Activated CD8-positive, alpha-beta memory T cell treated with anti-CD3 and anti-CD28 coated beads, Interleukin-2, amount 10 ng/mL, durations not matched to agents 7 days and 5 days (primary cell): ENCODE results near the gene RABAC1. TPM values are rescaled to one million over a fixed set of nuclear protein-coding genes. Genes with fewer than 3 reads are reported as not detected.
A peak's percentile ranks its signal among the peaks of the same experiment; 100 is the strongest.
"Not testable (repeated sequence)": the region's sequence is repeated elsewhere in the genome, so short reads cannot be mapped to it uniquely, and the experiment has no call there.

Experiments
- ATAC-seq: fragments of 150-1000 bp; cut with Tn5 transposase; one replicate; pipeline ENCODE4 v1.10.0; 2021; ENCODE audit warnings: moderate library complexity
- CTCF ChIA-PET: fragments of 350-600 bp; sonication (Branson Sonifier 250); formaldehyde crosslinking; loops from one replicate; lab custom pipeline; 2021; ENCODE audit warnings: antibody characterized with exemption; lab: Charles Lee
- DNase-seq: peaks from one replicate; pipeline ENCODE4 v3.0.0-alpha.2; 2020
- H3K27ac Mint-ChIP-seq: one replicate; pipeline ENCODE4 v1.8.0; 2021; ENCODE audit warnings: mild to moderate bottlenecking, mixed read lengths
- H3K27me3 Mint-ChIP-seq: one replicate; pipeline ENCODE4 v1.8.0; 2021; ENCODE audit warnings: mixed read lengths
- H3K36me3 Mint-ChIP-seq: one replicate; pipeline ENCODE4 v1.8.0; 2021; ENCODE audit warnings: mild to moderate bottlenecking, mixed read lengths
- H3K4me1 Mint-ChIP-seq: one replicate; pipeline ENCODE4 v1.8.0; 2021; ENCODE audit warnings: mixed read lengths
- H3K4me3 Mint-ChIP-seq: one replicate; pipeline ENCODE4 v1.8.0; 2021; ENCODE audit warnings: mild to moderate bottlenecking, moderate library complexity, mixed read lengths
- H3K9me3 Mint-ChIP-seq: one replicate; pipeline ENCODE4 v1.8.0; 2022; ENCODE audit warnings: low read depth, mixed read lengths
- total RNA-seq, 2 experiments: library from RNA; stranded (reverse); gene quantifications; one replicate each; pipeline ENCODE4 v1.2.3, GENCODE V29; 2021

Gene RABAC1
- total RNA-seq, 2 experiments from 2014 or later = 81.3 to 93.9 TPM

- peaks cover 7% of the 10 kb centered on the region for H3K4me1 Mint-ChIP-seq
- no peaks in the 10 kb centered on the region for H3K9me3 Mint-ChIP-seq
- H3K27me3 Mint-ChIP-seq = peaks cover 13% of the 10 kb centered on the region
- ATAC-seq (no peak), DNase-seq (no peak)
- H3K4me3 Mint-ChIP-seq = no peak overlapping the region
- H3K36me3 Mint-ChIP-seq = no peaks in the 10 kb centered on the region
- H3K27ac Mint-ChIP-seq = no peak overlapping the region
- CTCF ChIA-PET = interaction anchor here (0.8 kb wide), 1 partner anchor 10 kb away, joined by 3 read pairs; no protein-coding TSS in a partner anchor
These were observed 39.0 kb downstream of the RABAC1 start for GRCh38 chr19:41919948-41920712.

- H3K4me3 Mint-ChIP-seq = no peak overlapping the region
- CTCF ChIA-PET = interaction anchor here (0.8 kb wide), 1 partner anchor 11 kb away, joined by 3 read pairs; no protein-coding TSS in a partner anchor
- peaks cover 20% of the 10 kb centered on the region for H3K27me3 Mint-ChIP-seq
- H3K9me3 Mint-ChIP-seq = no peaks in the 10 kb centered on the region
- H3K36me3 Mint-ChIP-seq = no peaks in the 10 kb centered on the region
- H3K27ac Mint-ChIP-seq = no peak overlapping the region
- DNase-seq (no peak), ATAC-seq (no peak)
- H3K4me1 Mint-ChIP-seq = peaks cover 7% of the 10 kb centered on the region
These were observed 40.4 kb downstream of the RABAC1 start for GRCh38 chr19:41918653-41919244.

- H3K9me3 Mint-ChIP-seq = no peaks in the 10 kb centered on the region
- CTCF ChIA-PET = no interaction called here
- no peak overlapping the region for H3K27ac Mint-ChIP-seq
- H3K27me3 Mint-ChIP-seq = peaks cover 20% of the 10 kb centered on the region
- no peak overlapping the region for H3K4me3 Mint-ChIP-seq
- no peaks in the 10 kb centered on the region for H3K36me3 Mint-ChIP-seq
- ATAC-seq (no peak), DNase-seq (no peak)
- peaks cover 3% of the 10 kb centered on the region for H3K4me1 Mint-ChIP-seq
These were observed 41.0 kb downstream of the RABAC1 start for GRCh38 chr19:41918095-41918494.

GRCh38 chr19:41917676-41918075, 41.4 kb downstream of the RABAC1 start:
- no peaks in the 10 kb centered on the region for H3K9me3 Mint-ChIP-seq
- H3K27ac Mint-ChIP-seq = no peak overlapping the region
- CTCF ChIA-PET = no interaction called here
- H3K4me3 Mint-ChIP-seq = no peak overlapping the region
- no peak for ATAC-seq
- peaks cover 23% of the 10 kb centered on the region for H3K27me3 Mint-ChIP-seq
- peaks cover 3% of the 10 kb centered on the region for H3K4me1 Mint-ChIP-seq
- no peaks in the 10 kb centered on the region for H3K36me3 Mint-ChIP-seq
- DNase-seq = no peak

- Mint-ChIP-seq H3K36me3 (no peaks in the 10 kb centered on the region), H3K4me1 (peaks cover 4% of the 10 kb centered on the region), H3K27ac (no peak overlapping the region), H3K4me3 (no peak overlapping the region), H3K9me3 (no peaks in the 10 kb centered on the region), H3K27me3 (peaks cover 27% of the 10 kb centered on the region)
- DNase-seq = no peak
- no peak for ATAC-seq
- CTCF ChIA-PET = no interaction called here
These were observed 43.2 kb downstream of the RABAC1 start for GRCh38 chr19:41915776-41916414.

GRCh38 chr19:41915021-41915775, 43.9 kb downstream of the RABAC1 start:
- no peak overlapping the region for H3K4me3 Mint-ChIP-seq
- ATAC-seq (no peak), DNase-seq (no peak)
- H3K4me1 Mint-ChIP-seq = peaks cover 4% of the 10 kb centered on the region
- no peak overlapping the region for H3K27ac Mint-ChIP-seq
- no peaks in the 10 kb centered on the region for H3K36me3 Mint-ChIP-seq
- CTCF ChIA-PET = no interaction called here
- peaks cover 27% of the 10 kb centered on the region for H3K27me3 Mint-ChIP-seq
- H3K9me3 Mint-ChIP-seq = no peaks in the 10 kb centered on the region

GRCh38 chr19:41914424-41914834, 44.7 kb downstream of the RABAC1 start:
- H3K4me1 Mint-ChIP-seq, H3K36me3 Mint-ChIP-seq: not testable (repeated sequence)

GRCh38 chr19:41913538-41914423, 45.3 kb downstream of the RABAC1 start:
- peak; percentile 4 for ATAC-seq

More at GRCh38 chr19:41914424-41914834, 44.7 kb downstream of the RABAC1 start:
- H3K4me3 Mint-ChIP-seq, H3K27ac Mint-ChIP-seq, DNase-seq, H3K9me3 Mint-ChIP-seq, CTCF ChIA-PET, ATAC-seq: not testable (repeated sequence)
- peaks cover 27% of the 10 kb centered on the region for H3K27me3 Mint-ChIP-seq

GRCh38 chr19:41912899-41913537, 46.1 kb downstream of the RABAC1 start:
- Mint-ChIP-seq H3K4me3 (no peak overlapping the region), H3K9me3 (no peaks in the 10 kb centered on the region), H3K4me1 (peaks cover 4% of the 10 kb centered on the region), H3K27me3 (peaks cover 27% of the 10 kb centered on the region), H3K27ac (no peak overlapping the region), H3K36me3 (no peaks in the 10 kb centered on the region)
- DNase-seq (no peak), ATAC-seq (peak; percentile 24)
- CTCF ChIA-PET = interaction anchor here (1.4 to 2.3 kb wide), 2 partner anchors 11 to 23 kb away, joined by 3 to 5 read pairs; no protein-coding TSS in a partner anchor

More at GRCh38 chr19:41913538-41914423, 45.3 kb downstream of the RABAC1 start:
- H3K36me3 Mint-ChIP-seq = no peaks in the 10 kb centered on the region
- H3K4me3 Mint-ChIP-seq = no peak overlapping the region
- H3K27ac Mint-ChIP-seq = no peak overlapping the region
- peaks cover 27% of the 10 kb centered on the region for H3K27me3 Mint-ChIP-seq
- no peak for DNase-seq
- H3K9me3 Mint-ChIP-seq = no peaks in the 10 kb centered on the region
- peaks cover 4% of the 10 kb centered on the region for H3K4me1 Mint-ChIP-seq
- CTCF ChIA-PET = no interaction called here

- H3K4me3 Mint-ChIP-seq = no peak overlapping the region
- no peaks in the 10 kb centered on the region for H3K9me3 Mint-ChIP-seq
- peaks cover 4% of the 10 kb centered on the region for H3K4me1 Mint-ChIP-seq
- CTCF ChIA-PET = interaction anchor here (1.0 to 2.3 kb wide), 4 partner anchors 10 to 22 kb away, joined by 3 to 5 read pairs (median 4); no protein-coding TSS in a partner anchor
- peaks cover 27% of the 10 kb centered on the region for H3K27me3 Mint-ChIP-seq
- peaks cover 3% of the 10 kb centered on the region for H3K36me3 Mint-ChIP-seq
- no peak for ATAC-seq
- DNase-seq = peak; percentile 47
- peak overlapping the region; percentile 39 for H3K27ac Mint-ChIP-seq
These were observed 47.0 kb downstream of the RABAC1 start for GRCh38 chr19:41911889-41912731.
